MM.1S (cell line): ENCODE data around the gene NAPA.

ENCODE experiments used
- DNase-seq: peaks from one replicate; pipeline ENCODE4 v3.0.0-alpha.2; 2015
- H2AFZ ChIP-seq: fragments of 300-600 bp; sonication (generic); 2 replicates; pipeline ENCODE4 v1.6.0; 2016; ENCODE audit warnings: antibody characterized with exemption, low read length
- H3F3A ChIP-seq: fragments of 300-600 bp; sonication (generic); 2 replicates; pipeline ENCODE4 v1.6.1; 2016; ENCODE audit warnings: mild to moderate bottlenecking, antibody characterized with exemption, low read length, moderate library complexity, mixed read lengths; ENCODE audit not compliant: insufficient read depth
- H3K27ac ChIP-seq: fragments of 300-600 bp; sonication (generic); 2 replicates; pipeline ENCODE4 v1.5.1; 2016; ENCODE audit warnings: mild to moderate bottlenecking, low read length
- H3K27me3 ChIP-seq: fragments of 300-600 bp; sonication (generic); replicated peaks from 2 replicates; pipeline ENCODE4 v1.6.0; 2016; ENCODE audit warnings: low read length; ENCODE audit not compliant: insufficient read depth
- H3K36me3 ChIP-seq: fragments of 300-600 bp; sonication (generic); replicated peaks from 2 replicates; pipeline ENCODE4 v1.6.1; 2016; ENCODE audit warnings: mild to moderate bottlenecking, low read length, mixed read lengths; ENCODE audit not compliant: insufficient read depth
- H3K4me1 ChIP-seq: fragments of 300-600 bp; sonication (generic); 2 replicates; pipeline ENCODE4 v1.6.1; 2016; ENCODE audit warnings: low read length, mixed read lengths
- H3K4me2 ChIP-seq: fragments of 300-600 bp; sonication (generic); 2 replicates; pipeline ENCODE4 v1.6.0; 2016; ENCODE audit warnings: low read depth, low read length
- H3K4me3 ChIP-seq: fragments of 300-600 bp; sonication (generic); 2 replicates; pipeline ENCODE4 v1.5.1; 2016; ENCODE audit warnings: low read length, mixed read lengths
- H3K79me2 ChIP-seq: fragments of 300-600 bp; sonication (generic); 2 replicates; pipeline ENCODE4 v1.6.1; 2016; ENCODE audit warnings: mixed run types, low read length, mixed read lengths
- H3K9ac ChIP-seq: fragments of 300-600 bp; sonication (generic); 2 replicates; pipeline ENCODE4 v1.6.1; 2016; ENCODE audit warnings: low read length, mixed read lengths
- H3K9me2 ChIP-seq: fragments of 300-600 bp; sonication (generic); replicated peaks from 2 replicates; pipeline ENCODE4 v1.6.1; 2016; ENCODE audit warnings: mild to moderate bottlenecking, low read length, mixed read lengths; ENCODE audit not compliant: insufficient read depth
- H3K9me3 ChIP-seq: fragments of 300-600 bp; sonication (generic); replicated peaks from 2 replicates; pipeline ENCODE4 v1.6.1; 2016; ENCODE audit warnings: mild to moderate bottlenecking, low read length, mixed read lengths; ENCODE audit not compliant: insufficient read depth
- H4K20me1 ChIP-seq: fragments of 300-600 bp; sonication (generic); 2 replicates; pipeline ENCODE4 v1.6.1; 2016; ENCODE audit warnings: mild to moderate bottlenecking, low read length, moderate library complexity, mixed read lengths; ENCODE audit not compliant: insufficient read depth
- EZH2 ChIP-seq: fragments of 300-600 bp; sonication (generic); optimal IDR thresholded peaks from 2 replicates; pipeline ENCODE3; 2017; ENCODE audit warnings: low read depth, mild to moderate bottlenecking, antibody characterized with exemption, low read length, mixed read lengths
- EZH2phosphoT487 ChIP-seq: fragments of 300-600 bp; sonication (generic); IDR thresholded peaks from 2 replicates; pipeline ENCODE4 v1.6.1; 2018; ENCODE audit warnings: antibody characterized with exemption, low read length
- TF ChIP-seq, protein P1 (sequence below): fragments of 300-600 bp; sonication (generic); IDR thresholded peaks from 2 replicates; pipeline ENCODE4 v1.5.1; 2016; ENCODE audit warnings: antibody characterized with exemption, low read length, mixed read lengths

The NAPA gene

DNA sequence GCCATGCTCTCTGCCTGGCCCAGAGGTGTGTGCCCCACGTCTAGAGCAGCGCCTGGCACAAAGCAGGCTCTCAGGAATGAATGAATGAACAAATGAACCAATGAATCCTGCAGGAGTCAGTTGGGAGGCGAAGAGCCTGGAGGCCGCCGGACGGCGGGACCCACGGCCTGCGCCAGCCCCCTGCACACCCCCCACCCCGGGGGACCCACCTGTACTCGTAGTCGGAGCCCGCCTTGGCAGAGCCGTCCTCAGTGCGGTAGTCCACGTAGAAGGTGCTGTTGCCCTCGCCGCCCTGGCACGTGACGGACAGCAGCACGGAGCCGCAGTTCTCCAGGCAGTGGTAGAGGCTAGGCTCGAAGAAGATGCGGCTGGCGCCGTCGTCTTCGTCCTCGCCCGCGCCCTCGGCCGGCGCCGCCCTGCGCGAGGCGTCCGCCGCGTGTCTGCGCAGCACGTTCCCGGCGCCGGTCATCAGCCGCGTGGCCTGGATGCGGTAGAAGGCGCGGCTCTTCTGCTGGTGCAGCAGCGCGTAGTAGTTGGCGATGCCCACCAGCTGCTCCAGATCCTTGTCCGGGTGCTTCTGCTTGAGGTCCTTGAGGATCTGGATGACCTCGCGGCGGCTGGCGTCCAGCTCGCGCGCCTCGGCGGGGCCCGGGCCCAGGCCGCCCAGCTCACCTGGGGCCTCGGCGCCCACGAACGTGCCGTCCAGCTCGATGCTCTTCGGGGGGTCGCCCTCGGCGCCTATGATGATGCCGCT is 58.0 kb downstream of the NAPA start:
- TF ChIP-seq, protein P1, sequence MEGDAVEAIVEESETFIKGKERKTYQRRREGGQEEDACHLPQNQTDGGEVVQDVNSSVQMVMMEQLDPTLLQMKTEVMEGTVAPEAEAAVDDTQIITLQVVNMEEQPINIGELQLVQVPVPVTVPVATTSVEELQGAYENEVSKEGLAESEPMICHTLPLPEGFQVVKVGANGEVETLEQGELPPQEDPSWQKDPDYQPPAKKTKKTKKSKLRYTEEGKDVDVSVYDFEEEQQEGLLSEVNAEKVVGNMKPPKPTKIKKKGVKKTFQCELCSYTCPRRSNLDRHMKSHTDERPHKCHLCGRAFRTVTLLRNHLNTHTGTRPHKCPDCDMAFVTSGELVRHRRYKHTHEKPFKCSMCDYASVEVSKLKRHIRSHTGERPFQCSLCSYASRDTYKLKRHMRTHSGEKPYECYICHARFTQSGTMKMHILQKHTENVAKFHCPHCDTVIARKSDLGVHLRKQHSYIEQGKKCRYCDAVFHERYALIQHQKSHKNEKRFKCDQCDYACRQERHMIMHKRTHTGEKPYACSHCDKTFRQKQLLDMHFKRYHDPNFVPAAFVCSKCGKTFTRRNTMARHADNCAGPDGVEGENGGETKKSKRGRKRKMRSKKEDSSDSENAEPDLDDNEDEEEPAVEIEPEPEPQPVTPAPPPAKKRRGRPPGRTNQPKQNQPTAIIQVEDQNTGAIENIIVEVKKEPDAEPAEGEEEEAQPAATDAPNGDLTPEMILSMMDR: no peak
- TF ChIP-seq EZH2phosphoT487 (no peak), EZH2 (no peak)
- no peak overlapping the region for H3K4me3 ChIP-seq
- H3F3A ChIP-seq: no peaks in the 10 kb centered on the region
- H3K9me3 ChIP-seq: no peaks in the 10 kb centered on the region
- no peaks in the 10 kb centered on the region for H3K79me2 ChIP-seq
- DNase-seq: no peak
- no peaks in the 10 kb centered on the region for H4K20me1 ChIP-seq
- H3K36me3 ChIP-seq: no peaks in the 10 kb centered on the region
- H3K9me2 ChIP-seq: no peaks in the 10 kb centered on the region
- no peak overlapping the region for H3K27ac ChIP-seq
- no peak overlapping the region for H2AFZ ChIP-seq
- no peak overlapping the region for H3K9ac ChIP-seq
- H3K27me3 ChIP-seq: peaks cover 80% of the 10 kb centered on the region
- H3K4me2 ChIP-seq: no peak overlapping the region
- no peaks in the 10 kb centered on the region for H3K4me1 ChIP-seq

- H3K4me1 ChIP-seq: no peaks in the 10 kb centered on the region
- no peak overlapping the region for H3K27ac ChIP-seq
- H3K9me3 ChIP-seq: no peaks in the 10 kb centered on the region
- H3F3A ChIP-seq: no peaks in the 10 kb centered on the region
- no peak overlapping the region for H3K4me3 ChIP-seq
- TF ChIP-seq EZH2phosphoT487 (no peak), EZH2 (no peak)
- no peak overlapping the region for H3K9ac ChIP-seq
- no peak overlapping the region for H3K4me2 ChIP-seq
- no peaks in the 10 kb centered on the region for H3K79me2 ChIP-seq
- no peak for DNase-seq
- H3K36me3 ChIP-seq: no peaks in the 10 kb centered on the region
- H3K27me3 ChIP-seq: peaks cover 79% of the 10 kb centered on the region
- H3K9me2 ChIP-seq: no peaks in the 10 kb centered on the region
- H4K20me1 ChIP-seq: no peaks in the 10 kb centered on the region
- H2AFZ ChIP-seq: no peak overlapping the region
Observed at GRCh38 chr19:47450478-47450877, 64.4 kb downstream of the NAPA start.

GRCh38 chr19:47448360-47448727 is 66.5 kb downstream of the NAPA start:
- TF ChIP-seq, protein P1: no peak
- TF ChIP-seq EZH2 (no peak), EZH2phosphoT487 (no peak)
- H3K36me3 ChIP-seq: no peaks in the 10 kb centered on the region
- H4K20me1 ChIP-seq: no peaks in the 10 kb centered on the region
- no peaks in the 10 kb centered on the region for H3K4me1 ChIP-seq
- H2AFZ ChIP-seq: no peak overlapping the region
- no peak overlapping the region for H3K27ac ChIP-seq
- no peak overlapping the region for H3K4me3 ChIP-seq
- no peaks in the 10 kb centered on the region for H3K79me2 ChIP-seq
- no peaks in the 10 kb centered on the region for H3K9me3 ChIP-seq
- peaks cover 81% of the 10 kb centered on the region for H3K27me3 ChIP-seq
- no peaks in the 10 kb centered on the region for H3K9me2 ChIP-seq
- H3K9ac ChIP-seq: no peak overlapping the region
- no peak overlapping the region for H3K4me2 ChIP-seq
- H3F3A ChIP-seq: no peaks in the 10 kb centered on the region
- no peak for DNase-seq
